ENCODE measurements around the gene ASB13. TPM values are rescaled to one million over a fixed set of nuclear protein-coding genes. Genes with fewer than 3 reads are reported as not detected.

Gene ASB13
- total RNA-seq, 1 donor from 2014 or later, result 28.2 TPM

DNA sequence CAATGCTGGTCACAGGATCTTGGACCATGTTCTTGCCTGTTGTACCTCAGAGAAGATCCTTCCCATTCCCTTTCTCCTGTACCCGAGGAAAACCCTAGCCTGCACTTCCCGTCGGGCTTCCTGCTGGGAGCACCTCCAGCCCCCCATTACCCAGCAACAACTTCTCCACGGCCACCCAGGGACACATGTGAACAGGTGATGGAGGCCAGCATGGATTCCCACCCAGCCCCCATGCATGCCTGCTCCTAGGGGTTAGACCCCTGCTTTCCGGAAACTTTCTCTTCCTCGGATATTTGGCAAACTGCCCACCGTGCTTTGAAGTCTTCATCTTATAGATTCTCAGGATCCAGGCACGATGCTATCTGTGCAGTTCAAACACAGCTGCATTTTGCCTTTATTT lies 74.3 kb downstream of the ASB13 start:
- Mint-ChIP-seq H3K4me3 (no peak overlapping the region), H3K27ac (peak overlapping the region; percentile 12), H3K4me1 (ENCODE audit: unreplicated experiment) (peaks cover 74% of the 10 kb centered on the region), H3K27me3 (peaks cover 5% of the 10 kb centered on the region), H3K36me3 (no peaks in the 10 kb centered on the region), H3K9me3 (peaks cover 4% of the 10 kb centered on the region)
- TF ChIP-seq, protein P1, sequence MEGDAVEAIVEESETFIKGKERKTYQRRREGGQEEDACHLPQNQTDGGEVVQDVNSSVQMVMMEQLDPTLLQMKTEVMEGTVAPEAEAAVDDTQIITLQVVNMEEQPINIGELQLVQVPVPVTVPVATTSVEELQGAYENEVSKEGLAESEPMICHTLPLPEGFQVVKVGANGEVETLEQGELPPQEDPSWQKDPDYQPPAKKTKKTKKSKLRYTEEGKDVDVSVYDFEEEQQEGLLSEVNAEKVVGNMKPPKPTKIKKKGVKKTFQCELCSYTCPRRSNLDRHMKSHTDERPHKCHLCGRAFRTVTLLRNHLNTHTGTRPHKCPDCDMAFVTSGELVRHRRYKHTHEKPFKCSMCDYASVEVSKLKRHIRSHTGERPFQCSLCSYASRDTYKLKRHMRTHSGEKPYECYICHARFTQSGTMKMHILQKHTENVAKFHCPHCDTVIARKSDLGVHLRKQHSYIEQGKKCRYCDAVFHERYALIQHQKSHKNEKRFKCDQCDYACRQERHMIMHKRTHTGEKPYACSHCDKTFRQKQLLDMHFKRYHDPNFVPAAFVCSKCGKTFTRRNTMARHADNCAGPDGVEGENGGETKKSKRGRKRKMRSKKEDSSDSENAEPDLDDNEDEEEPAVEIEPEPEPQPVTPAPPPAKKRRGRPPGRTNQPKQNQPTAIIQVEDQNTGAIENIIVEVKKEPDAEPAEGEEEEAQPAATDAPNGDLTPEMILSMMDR (conservative IDR thresholded peaks at IDR 0.05), result no peak
- DNase-seq (ENCODE audit: extremely low spot score, unreplicated experiment), result no peak

DNA sequence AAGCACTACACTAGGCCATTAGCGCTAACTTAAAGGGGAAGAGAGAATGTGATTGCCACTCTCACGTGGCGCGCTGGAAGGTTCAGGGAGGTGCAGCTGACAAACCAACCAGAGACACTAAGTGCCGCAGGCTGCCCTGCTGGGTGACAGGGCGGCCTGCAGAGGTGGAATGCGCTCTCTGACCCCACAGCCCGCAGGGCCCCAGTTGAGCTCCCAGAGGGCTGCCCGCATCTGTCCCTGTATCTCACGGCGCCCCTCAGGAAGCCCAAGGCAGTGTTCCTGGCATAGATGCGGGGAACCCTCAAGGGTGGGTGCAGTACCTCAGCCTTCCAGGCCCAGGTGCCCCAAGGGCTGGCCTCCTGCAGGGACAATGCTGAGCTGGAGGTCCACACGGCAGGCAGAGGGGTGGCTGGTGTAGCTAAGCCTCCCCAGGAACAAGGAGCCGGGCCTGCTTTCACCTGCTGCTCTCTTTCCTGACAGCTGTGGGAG lies 75.0 kb downstream of the ASB13 start:
- Mint-ChIP-seq H3K36me3 (no peaks in the 10 kb centered on the region), H3K27ac (no peak overlapping the region), H3K9me3 (peaks cover 4% of the 10 kb centered on the region), H3K4me1 (ENCODE audit: unreplicated experiment) (peaks cover 78% of the 10 kb centered on the region), H3K27me3 (peaks cover 5% of the 10 kb centered on the region), H3K4me3 (peak overlapping the region; percentile 48)
- TF ChIP-seq, protein P1 (conservative IDR thresholded peaks at IDR 0.05), result no peak
- DNase-seq (ENCODE audit: extremely low spot score, unreplicated experiment), result no peak

DNA sequence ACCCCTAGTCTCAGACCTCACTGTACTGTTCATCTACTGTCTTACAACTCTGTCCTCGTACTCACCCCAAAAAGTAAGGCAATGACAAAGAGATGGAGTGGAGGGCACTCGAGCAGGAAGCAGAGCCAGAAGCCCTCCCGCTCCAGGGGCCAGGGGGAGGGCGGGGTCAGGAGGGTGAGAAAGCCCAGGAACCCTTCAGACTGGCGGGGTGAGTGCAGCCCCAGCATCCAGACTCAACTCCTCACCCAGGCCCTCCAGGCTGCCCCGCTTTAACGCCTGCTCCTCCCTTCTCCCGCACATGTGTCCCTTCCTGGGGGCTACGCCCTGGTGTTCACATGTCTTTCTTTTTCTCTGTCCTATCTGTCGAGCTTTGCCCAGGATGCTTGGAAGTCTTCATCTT lies 75.6 kb downstream of the ASB13 start:
- Mint-ChIP-seq H3K27ac (no peak overlapping the region), H3K36me3 (no peaks in the 10 kb centered on the region), H3K4me1 (ENCODE audit: unreplicated experiment) (peaks cover 78% of the 10 kb centered on the region), H3K9me3 (peaks cover 4% of the 10 kb centered on the region), H3K4me3 (peak overlapping the region; percentile 48), H3K27me3 (peaks cover 5% of the 10 kb centered on the region)
- DNase-seq (ENCODE audit: extremely low spot score, unreplicated experiment), result no peak
- TF ChIP-seq, protein P1 (conservative IDR thresholded peaks at IDR 0.05), result no peak

GRCh38 chr10:5589661-5590511 lies 76.5 kb downstream of the ASB13 start:
- TF ChIP-seq, protein P1 (conservative IDR thresholded peaks at IDR 0.05), result peak; percentile 54
- Mint-ChIP-seq H3K9me3 (peaks cover 4% of the 10 kb centered on the region), H3K36me3 (no peaks in the 10 kb centered on the region), H3K4me1 (ENCODE audit: unreplicated experiment) (peaks cover 76% of the 10 kb centered on the region), H3K27ac (no peak overlapping the region), H3K27me3 (peaks cover 3% of the 10 kb centered on the region), H3K4me3 (peak overlapping the region; percentile 14)
- no peak for DNase-seq (ENCODE audit: extremely low spot score, unreplicated experiment)

DNA sequence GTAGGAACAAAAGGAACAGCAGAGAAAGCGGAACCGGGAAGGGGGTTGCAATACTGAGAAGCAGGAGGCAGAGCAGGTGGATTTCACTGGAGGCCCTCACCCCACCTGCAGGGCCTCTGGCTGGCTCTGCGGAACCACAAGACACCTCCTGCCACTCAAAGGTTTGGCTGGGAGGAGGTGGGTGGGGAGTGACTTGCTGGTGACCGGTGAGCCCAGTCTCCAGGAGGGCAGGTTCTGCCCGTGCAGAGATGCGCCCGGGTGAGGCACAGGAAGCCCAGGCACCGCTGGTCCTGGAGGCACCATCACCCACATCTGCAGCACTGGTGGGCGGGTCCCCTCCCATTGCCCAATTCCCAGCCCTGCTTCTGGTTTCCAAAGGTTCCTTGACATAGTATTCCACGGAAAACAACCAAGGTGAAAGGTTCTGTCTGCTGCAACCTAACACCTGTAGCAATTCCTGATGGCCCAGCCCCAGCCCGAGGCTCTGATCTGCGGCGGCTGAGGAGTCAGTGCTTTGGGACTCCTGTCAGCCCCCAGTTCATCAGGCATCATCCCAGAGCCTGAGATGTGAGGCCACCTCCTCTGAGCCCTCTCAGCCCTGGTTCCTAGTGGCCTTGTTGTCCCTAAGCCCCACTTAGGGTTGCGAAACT lies 77.3 kb downstream of the ASB13 start:
- no peaks in the 10 kb centered on the region for H3K36me3 Mint-ChIP-seq
- H3K4me3 Mint-ChIP-seq, result no peak overlapping the region
- no peaks in the 10 kb centered on the region for H3K27me3 Mint-ChIP-seq
- no peak overlapping the region for H3K27ac Mint-ChIP-seq
- TF ChIP-seq, protein P1 (conservative IDR thresholded peaks at IDR 0.05), result no peak
- peaks cover 70% of the 10 kb centered on the region for H3K4me1 Mint-ChIP-seq (ENCODE audit: unreplicated experiment)
- peaks cover 4% of the 10 kb centered on the region for H3K9me3 Mint-ChIP-seq
- DNase-seq (ENCODE audit: extremely low spot score, unreplicated experiment), result no peak

Other genes starting within 250 kb of the ASB13 start
- gene CALML5, start 167.0 kb downstream of the ASB13 start, total RNA-seq (ENCODE audit: low replicate concordance), result not detected in 2 replicates
- not detected in 2 replicates for gene CALML3, start 141.6 kb downstream of the ASB13 start, total RNA-seq (ENCODE audit: low replicate concordance)
- 64.1 and 70.1 TPM in 2 replicates for gene TASOR2, start 18.2 kb upstream of the ASB13 start, total RNA-seq (ENCODE audit: low replicate concordance)
- 245 TPM in 2 replicates for gene GDI2, start 146.8 kb upstream of the ASB13 start, total RNA-seq (ENCODE audit: low replicate concordance)
- 6.7 and 15.3 TPM in 2 replicates for gene ANKRD16, start 223.3 kb upstream of the ASB13 start, total RNA-seq (ENCODE audit: low replicate concordance)
- gene FBH1, start 223.6 kb upstream of the ASB13 start, total RNA-seq (ENCODE audit: low replicate concordance), result 73.0 TPM in 2 replicates

Measured in type B pancreatic cell (in vitro differentiated cells).